Activated B cell treated with CpG ODN at 0.5 μM for 24 hours (primary cell): ENCODE data around the gene SLC6A4. TPM values are rescaled to one million over a fixed set of nuclear protein-coding genes. Genes with fewer than 3 reads are reported as not detected.
"Not testable (repeated sequence)": the region's sequence is repeated elsewhere in the genome, so short reads cannot be mapped to it uniquely, and the experiment has no call there.

Experiments
- ATAC-seq: fragments of 200-7000 bp; cut with Tn5 transposase; one replicate; pipeline ENCODE4 v1.10.0; 2021; ENCODE audit warnings: low read depth, mild to moderate bottlenecking, moderate library complexity
- CTCF ChIA-PET: fragments of 350-600 bp; sonication (Branson Sonifier 250); formaldehyde crosslinking; loops from one replicate; lab custom pipeline; 2021; ENCODE audit warnings: antibody characterized with exemption; lab: Charles Lee
- POLR2A ChIA-PET: fragments of 350-600 bp; sonication (Branson Sonifier 250); formaldehyde crosslinking; loops from one replicate; lab custom pipeline; 2021; ENCODE audit warnings: antibody characterized with exemption; lab: Charles Lee
- DNase-seq: peaks from one replicate; pipeline ENCODE4 v3.0.0; 2022
- H3K27ac Mint-ChIP-seq: one replicate; pipeline ENCODE4 v1.8.0; 2020; ENCODE audit warnings: mixed read lengths
- H3K27me3 Mint-ChIP-seq: one replicate; pipeline ENCODE4 v1.8.0; 2021; ENCODE audit warnings: mixed read lengths
- H3K36me3 Mint-ChIP-seq: one replicate; pipeline ENCODE4 v1.8.0; 2021; ENCODE audit warnings: low read depth, mixed read lengths
- H3K4me1 Mint-ChIP-seq: one replicate; pipeline ENCODE4 v1.8.0; 2021; ENCODE audit warnings: mixed read lengths
- H3K4me3 Mint-ChIP-seq: one replicate; pipeline ENCODE4 v1.8.0; 2020; ENCODE audit warnings: mild to moderate bottlenecking, mixed read lengths
- H3K9me3 Mint-ChIP-seq: one replicate; pipeline ENCODE4 v1.8.0; 2020; ENCODE audit warnings: mixed read lengths
- intact Hi-C: fragments of 100-400 bp; cut with micrococcal nuclease; formaldehyde crosslinking; loops from one replicate; pipeline ENCODE4 v1.15.1; 2024
- total RNA-seq: library from RNA; stranded (reverse); gene quantifications from 2 replicates; pipeline ENCODE4 v1.2.3, GENCODE V29; 2022
- TF ChIP-seq, protein P1 (sequence below): fragments of 200-600 bp; IDR thresholded peaks from one replicate; pipeline ENCODE4 v1.8.0; 2022; ENCODE audit warnings: antibody characterized with exemption, mild to moderate bottlenecking

SLC6A4 gene
- total RNA-seq, 1 donor from 2014 or later: not detected

DNA sequence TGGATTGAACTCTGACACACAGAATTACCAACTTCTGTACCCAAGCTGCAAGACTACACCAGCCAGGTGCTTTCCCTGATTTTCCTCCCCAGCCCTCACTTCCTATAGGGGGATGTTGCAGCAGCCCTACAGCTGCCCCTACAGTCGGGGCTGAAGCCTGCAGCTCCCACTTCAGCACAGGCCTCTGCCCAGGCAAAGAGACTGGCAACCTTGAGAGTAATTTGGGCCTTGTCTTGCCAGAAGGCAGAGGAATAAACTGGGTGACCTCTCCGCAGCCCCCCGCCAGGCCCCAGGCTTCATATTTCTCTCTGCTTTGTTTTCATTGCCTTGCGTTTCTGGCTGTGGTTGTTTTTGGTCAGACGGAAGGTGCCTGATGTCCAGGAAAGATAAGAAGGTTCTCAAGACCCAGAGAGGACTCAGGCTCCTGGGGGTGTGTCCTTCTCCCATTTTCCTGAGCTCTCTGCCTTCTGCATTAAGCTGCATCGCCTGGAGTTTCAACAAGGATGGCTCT, 32.0 kb downstream of the SLC6A4 start:
- POLR2A ChIA-PET: no interaction called here
- intact Hi-C loops: no loop called here
- H3K4me1 Mint-ChIP-seq: peaks cover 3% of the 10 kb centered on the region
- H3K4me3 Mint-ChIP-seq: no peak overlapping the region
- no peak overlapping the region for H3K27ac Mint-ChIP-seq
- DNase-seq: no peak
- H3K36me3 Mint-ChIP-seq: no peaks in the 10 kb centered on the region
- no peak for ATAC-seq
- CTCF ChIA-PET: no interaction called here
- H3K9me3 Mint-ChIP-seq: no peaks in the 10 kb centered on the region
- H3K27me3 Mint-ChIP-seq: peaks cover 21% of the 10 kb centered on the region
- TF ChIP-seq, protein P1, sequence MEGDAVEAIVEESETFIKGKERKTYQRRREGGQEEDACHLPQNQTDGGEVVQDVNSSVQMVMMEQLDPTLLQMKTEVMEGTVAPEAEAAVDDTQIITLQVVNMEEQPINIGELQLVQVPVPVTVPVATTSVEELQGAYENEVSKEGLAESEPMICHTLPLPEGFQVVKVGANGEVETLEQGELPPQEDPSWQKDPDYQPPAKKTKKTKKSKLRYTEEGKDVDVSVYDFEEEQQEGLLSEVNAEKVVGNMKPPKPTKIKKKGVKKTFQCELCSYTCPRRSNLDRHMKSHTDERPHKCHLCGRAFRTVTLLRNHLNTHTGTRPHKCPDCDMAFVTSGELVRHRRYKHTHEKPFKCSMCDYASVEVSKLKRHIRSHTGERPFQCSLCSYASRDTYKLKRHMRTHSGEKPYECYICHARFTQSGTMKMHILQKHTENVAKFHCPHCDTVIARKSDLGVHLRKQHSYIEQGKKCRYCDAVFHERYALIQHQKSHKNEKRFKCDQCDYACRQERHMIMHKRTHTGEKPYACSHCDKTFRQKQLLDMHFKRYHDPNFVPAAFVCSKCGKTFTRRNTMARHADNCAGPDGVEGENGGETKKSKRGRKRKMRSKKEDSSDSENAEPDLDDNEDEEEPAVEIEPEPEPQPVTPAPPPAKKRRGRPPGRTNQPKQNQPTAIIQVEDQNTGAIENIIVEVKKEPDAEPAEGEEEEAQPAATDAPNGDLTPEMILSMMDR: no peak

DNA sequence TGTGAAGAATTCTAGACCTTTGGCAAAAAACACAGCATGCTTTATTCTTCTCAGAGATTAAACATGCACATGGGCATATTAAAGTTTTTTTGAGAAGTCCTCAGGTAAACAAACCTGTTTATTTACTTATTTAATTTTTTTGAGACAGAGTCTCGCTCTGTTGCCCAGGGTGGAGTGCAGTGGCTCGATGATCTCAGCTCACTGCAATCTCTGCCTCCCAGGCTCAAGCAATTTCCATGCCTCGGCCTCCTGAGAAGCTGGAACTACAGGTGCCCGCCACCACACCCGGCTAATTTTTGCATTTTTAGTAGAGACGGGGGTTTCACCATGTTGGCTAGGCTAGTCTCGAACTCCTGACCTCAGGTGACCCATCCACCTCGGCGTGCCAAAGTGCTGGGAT, 34.8 kb downstream of the SLC6A4 start:
- DNase-seq, intact Hi-C loops, H3K4me3 Mint-ChIP-seq, CTCF ChIA-PET, H3K27ac Mint-ChIP-seq, H3K36me3 Mint-ChIP-seq, ATAC-seq, H3K4me1 Mint-ChIP-seq, POLR2A ChIA-PET, H3K9me3 Mint-ChIP-seq: not testable (repeated sequence)
- H3K27me3 Mint-ChIP-seq: peaks cover 16% of the 10 kb centered on the region

DNA sequence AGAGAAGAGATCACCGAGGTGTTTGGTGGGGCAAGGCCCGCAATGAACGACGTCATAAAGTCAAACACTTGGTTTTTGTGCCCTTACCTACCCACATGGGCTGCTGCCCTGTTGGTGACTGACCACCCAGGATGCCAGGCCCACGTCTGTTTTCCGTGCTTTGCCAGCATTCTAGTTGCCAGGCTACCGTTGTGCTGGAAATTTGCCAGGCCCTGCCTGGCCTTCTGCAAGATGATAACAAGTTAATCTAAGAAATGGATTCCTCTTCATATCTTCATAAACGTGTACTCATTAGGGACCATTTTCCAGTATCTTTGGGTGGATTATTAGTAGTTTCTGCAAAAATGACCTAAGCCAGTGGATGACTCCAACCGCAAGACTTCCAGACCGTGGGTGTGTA, 35.4 kb downstream of the SLC6A4 start:
- ChIA-PET POLR2A (no interaction called here), CTCF (no interaction called here)
- no peak overlapping the region for H3K4me3 Mint-ChIP-seq
- H3K36me3 Mint-ChIP-seq: no peaks in the 10 kb centered on the region
- intact Hi-C loops: no loop called here
- H3K27ac Mint-ChIP-seq: no peak overlapping the region
- no peaks in the 10 kb centered on the region for H3K4me1 Mint-ChIP-seq
- TF ChIP-seq, protein P1: no peak
- no peaks in the 10 kb centered on the region for H3K9me3 Mint-ChIP-seq
- H3K27me3 Mint-ChIP-seq: peaks cover 14% of the 10 kb centered on the region
- ATAC-seq: no peak
- DNase-seq: no peak

DNA sequence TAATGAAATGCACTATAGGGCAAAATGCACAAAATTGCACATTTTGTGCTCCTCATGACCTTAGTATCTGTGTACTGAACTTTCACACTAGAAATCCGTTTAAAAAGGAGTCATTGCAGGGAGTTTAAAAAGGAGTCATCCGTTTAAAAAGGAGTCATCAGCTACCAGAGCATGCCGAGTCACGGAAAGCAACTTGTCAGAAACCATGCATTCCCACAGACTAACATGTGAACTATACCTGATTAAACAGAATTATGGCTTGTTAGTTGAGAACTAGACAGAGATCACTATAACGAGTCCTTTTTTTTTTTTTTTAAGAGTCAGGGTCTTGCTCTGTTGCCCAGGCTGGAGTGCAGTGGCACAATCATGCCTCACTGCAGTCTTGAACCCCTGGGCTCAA, 35.9 kb downstream of the SLC6A4 start:
- ChIA-PET CTCF (no interaction called here), POLR2A (no interaction called here)
- H3K4me1 Mint-ChIP-seq: no peaks in the 10 kb centered on the region
- DNase-seq (no peak), ATAC-seq (no peak)
- H3K36me3 Mint-ChIP-seq: no peaks in the 10 kb centered on the region
- H3K27me3 Mint-ChIP-seq: peaks cover 14% of the 10 kb centered on the region
- no peak overlapping the region for H3K4me3 Mint-ChIP-seq
- H3K27ac Mint-ChIP-seq: no peak overlapping the region
- TF ChIP-seq, protein P1: no peak
- H3K9me3 Mint-ChIP-seq: no peaks in the 10 kb centered on the region
- intact Hi-C loops: no loop called here

DNA sequence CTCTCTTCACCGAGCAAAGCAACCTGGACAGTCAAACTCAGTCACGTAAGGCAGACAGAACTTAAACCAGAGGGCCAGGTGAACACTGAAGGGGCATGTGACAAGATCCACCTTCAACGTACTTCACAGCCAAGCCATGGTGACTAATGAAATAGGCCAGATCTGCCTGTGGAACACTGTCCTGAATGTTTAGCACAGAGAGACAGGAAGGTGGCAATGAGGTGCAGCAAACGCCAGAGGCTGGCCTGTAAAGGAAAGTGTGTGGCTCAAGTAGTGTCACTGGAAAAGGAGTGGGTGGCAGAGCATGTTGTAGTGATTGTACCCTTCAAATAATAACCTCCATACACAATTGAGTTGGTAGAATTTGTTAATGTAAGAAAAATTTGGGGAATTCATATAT, 38.1 kb downstream of the SLC6A4 start:
- Mint-ChIP-seq H3K4me1 (no peaks in the 10 kb centered on the region), H3K9me3 (no peaks in the 10 kb centered on the region), H3K4me3 (no peak overlapping the region), H3K36me3 (no peaks in the 10 kb centered on the region), H3K27ac (no peak overlapping the region), H3K27me3 (peaks cover 2% of the 10 kb centered on the region)
- CTCF ChIA-PET: no interaction called here
- intact Hi-C loops: no loop called here
- TF ChIP-seq, protein P1: no peak
- DNase-seq: no peak
- POLR2A ChIA-PET: no interaction called here
- ATAC-seq: no peak

DNA sequence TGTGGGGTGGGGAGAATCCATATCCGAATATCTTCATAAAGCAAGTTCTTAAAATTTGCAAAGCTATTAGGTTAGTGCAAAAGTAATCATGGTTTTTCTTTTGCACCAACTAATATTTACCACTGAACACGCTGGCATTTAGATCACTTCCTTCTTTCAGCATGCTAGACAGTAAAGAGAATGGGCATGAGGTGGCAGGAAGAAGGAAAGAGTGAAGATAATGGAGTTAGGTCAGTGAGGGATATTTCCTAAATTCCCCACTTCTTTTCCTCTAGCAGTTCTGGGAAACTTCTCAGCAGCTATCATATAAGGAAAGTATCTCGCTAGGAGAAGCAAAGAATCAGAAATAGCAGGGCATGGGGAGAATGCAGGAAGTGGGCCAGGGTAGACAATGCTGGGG, 39.0 kb downstream of the SLC6A4 start:
- Mint-ChIP-seq H3K4me1 (no peaks in the 10 kb centered on the region), H3K4me3 (no peak overlapping the region), H3K9me3 (no peaks in the 10 kb centered on the region), H3K36me3 (no peaks in the 10 kb centered on the region), H3K27ac (no peak overlapping the region), H3K27me3 (peaks cover 2% of the 10 kb centered on the region)
- CTCF ChIA-PET: no interaction called here
- TF ChIP-seq, protein P1: no peak
- ATAC-seq (no peak), DNase-seq (no peak)
- intact Hi-C loops: no loop called here
- POLR2A ChIA-PET: no interaction called here
